NCI-H128 (cell line): ENCODE data around the gene FMN2.

ENCODE experiments used
- DNase-seq: peaks from one replicate; lab custom pipeline; 2025; ENCODE audit not compliant: unreplicated experiment; lab: John Stamatoyannopoulos, UW

Gene FMN2

GRCh38 chr1:240192851-240193250, 101.2 kb downstream of the FMN2 start:
- no peak for DNase-seq

- DNase-seq, result no peak
Observed at GRCh38 chr1:240193679-240194078, 102.0 kb downstream of the FMN2 start.

- DNase-seq, result no peak
Observed at GRCh38 chr1:240194120-240194519, 102.4 kb downstream of the FMN2 start.

GRCh38 chr1:240198376-240198775, 106.7 kb downstream of the FMN2 start:
- no peak for DNase-seq

- no peak for DNase-seq
Observed at GRCh38 chr1:240199758-240200645, 108.3 kb downstream of the FMN2 start.

GRCh38 chr1:240201931-240202330, 110.2 kb downstream of the FMN2 start:
- DNase-seq, result no peak

GRCh38 chr1:240207073-240207709, 115.5 kb downstream of the FMN2 start:
- DNase-seq, result no peak

- no peak for DNase-seq
Observed at GRCh38 chr1:240210026-240210425, 118.3 kb downstream of the FMN2 start.

GRCh38 chr1:240212556-240212955, 120.9 kb downstream of the FMN2 start:
- DNase-seq, result no peak

GRCh38 chr1:240217403-240217802, 125.7 kb downstream of the FMN2 start:
- DNase-seq, result no peak

GRCh38 chr1:240219104-240219503, 127.4 kb downstream of the FMN2 start:
- no peak for DNase-seq

- no peak for DNase-seq
Observed at GRCh38 chr1:240226102-240226501, 134.4 kb downstream of the FMN2 start.

GRCh38 chr1:240230816-240231215, 139.1 kb downstream of the FMN2 start:
- DNase-seq, result no peak

- DNase-seq, result no peak
Observed at GRCh38 chr1:240232530-240232929, 140.8 kb downstream of the FMN2 start.

GRCh38 chr1:240234485-240235210, 143.0 kb downstream of the FMN2 start:
- DNase-seq, result no peak

GRCh38 chr1:240235521-240236288, 144.0 kb downstream of the FMN2 start:
- DNase-seq, result no peak

GRCh38 chr1:240237305-240237721, 145.6 kb downstream of the FMN2 start:
- no peak for DNase-seq

- no peak for DNase-seq
Observed at GRCh38 chr1:240239309-240239708, 147.6 kb downstream of the FMN2 start.

- no peak for DNase-seq
Observed at GRCh38 chr1:240241278-240241677, 149.6 kb downstream of the FMN2 start.

GRCh38 chr1:240242601-240243144, 151.0 kb downstream of the FMN2 start:
- DNase-seq, result no peak
